Cardiac atrium fibroblast (primary cell): ENCODE data around the gene OPRM1. TPM values are rescaled to one million over a fixed set of nuclear protein-coding genes. Genes with fewer than 3 reads are reported as not detected.

Experiments used
- total RNA-seq: library from RNA; depleted of rRNA; stranded (reverse); fragments of >200 nt; gene quantifications from 2 replicates; pipeline ENCODE4 v1.2.3, GENCODE V29; 2015

OPRM1 gene
- not detected in 2 replicates for total RNA-seq

DNA sequence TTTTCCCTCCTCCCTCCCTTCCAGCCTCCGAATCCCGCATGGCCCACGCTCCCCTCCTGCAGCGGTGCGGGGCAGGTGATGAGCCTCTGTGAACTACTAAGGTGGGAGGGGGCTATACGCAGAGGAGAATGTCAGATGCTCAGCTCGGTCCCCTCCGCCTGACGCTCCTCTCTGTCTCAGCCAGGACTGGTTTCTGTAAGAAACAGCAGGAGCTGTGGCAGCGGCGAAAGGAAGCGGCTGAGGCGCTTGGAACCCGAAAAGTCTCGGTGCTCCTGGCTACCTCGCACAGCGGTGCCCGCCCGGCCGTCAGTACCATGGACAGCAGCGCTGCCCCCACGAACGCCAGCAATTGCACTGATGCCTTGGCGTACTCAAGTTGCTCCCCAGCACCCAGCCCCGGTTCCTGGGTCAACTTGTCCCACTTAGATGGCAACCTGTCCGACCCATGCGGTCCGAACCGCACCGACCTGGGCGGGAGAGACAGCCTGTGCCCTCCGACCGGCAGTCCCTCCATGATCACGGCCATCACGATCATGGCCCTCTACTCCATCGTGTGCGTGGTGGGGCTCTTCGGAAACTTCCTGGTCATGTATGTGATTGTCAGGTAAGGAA is at the start of gene OPRM1:
Gene OPRM1 (plus strand): TSS at position 10 of the 612 bp plus-strand sequence. CDS start 305 bp downstream, at position 315.

